ENCODE results near the gene CORO1A.
"Not testable (repeated sequence)": the region's sequence is repeated elsewhere in the genome, so short reads cannot be mapped to it uniquely, and the experiment has no call there.

The CORO1A gene

GRCh38 chr16:30205541-30206236, 22.3 kb downstream of the CORO1A start:
- not testable (repeated sequence) for DNase-seq (ENCODE audit: low spot score)

DNA sequence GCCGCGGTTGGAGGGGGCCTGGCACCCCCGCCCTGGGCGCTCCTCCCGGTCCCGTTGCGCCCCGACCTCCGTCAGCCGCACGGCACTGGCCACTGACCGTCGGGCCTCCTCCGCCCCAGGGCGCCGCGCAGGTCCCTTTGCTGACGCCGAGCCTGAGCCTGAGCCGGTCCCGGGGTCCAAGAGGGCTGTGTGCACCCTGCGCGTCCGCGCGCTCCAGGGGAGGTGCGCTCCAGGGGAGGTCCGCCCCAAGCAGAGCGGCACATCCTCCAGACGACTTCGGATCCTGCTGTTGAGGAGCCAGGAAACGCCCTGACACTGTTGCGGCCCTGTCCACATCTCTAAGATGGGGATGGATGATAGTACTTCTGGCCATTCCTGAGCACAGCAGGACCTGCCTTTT, 22.9 kb downstream of the CORO1A start:
- not testable (repeated sequence) for DNase-seq (ENCODE audit: low spot score)

DNA sequence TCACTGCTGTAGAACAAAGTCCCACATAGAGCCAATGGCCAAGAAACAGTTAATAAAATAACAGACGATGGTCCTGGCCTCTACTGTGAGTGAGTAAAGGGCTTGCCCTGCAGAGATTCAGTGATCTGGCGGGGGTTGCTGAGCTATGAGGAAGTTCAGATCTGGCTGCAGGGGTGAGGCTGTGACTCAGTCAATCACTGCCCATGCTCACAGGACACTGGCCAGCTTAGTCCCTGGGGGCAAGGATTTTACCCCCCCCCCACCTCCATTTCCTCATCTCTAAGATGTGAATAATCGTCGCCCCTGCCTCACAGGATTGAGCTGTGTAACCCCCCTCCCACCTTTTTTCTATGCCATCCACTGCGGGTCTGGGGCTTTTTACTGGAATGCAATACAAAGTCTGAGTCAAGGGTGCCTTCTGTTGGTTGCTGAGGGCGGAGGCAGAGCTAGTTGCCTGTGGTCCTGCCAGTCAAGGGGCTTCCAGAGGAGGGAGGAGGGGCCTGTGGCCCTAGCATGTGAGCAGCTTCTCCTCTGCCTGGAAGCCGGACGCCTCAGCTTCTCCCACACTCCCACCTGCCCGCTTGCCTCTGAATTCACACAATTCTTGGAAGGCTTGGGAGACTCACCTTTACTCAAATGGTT, 23.8 kb downstream of the CORO1A start:
- DNase-seq (ENCODE audit: low spot score) = not testable (repeated sequence)

DNA sequence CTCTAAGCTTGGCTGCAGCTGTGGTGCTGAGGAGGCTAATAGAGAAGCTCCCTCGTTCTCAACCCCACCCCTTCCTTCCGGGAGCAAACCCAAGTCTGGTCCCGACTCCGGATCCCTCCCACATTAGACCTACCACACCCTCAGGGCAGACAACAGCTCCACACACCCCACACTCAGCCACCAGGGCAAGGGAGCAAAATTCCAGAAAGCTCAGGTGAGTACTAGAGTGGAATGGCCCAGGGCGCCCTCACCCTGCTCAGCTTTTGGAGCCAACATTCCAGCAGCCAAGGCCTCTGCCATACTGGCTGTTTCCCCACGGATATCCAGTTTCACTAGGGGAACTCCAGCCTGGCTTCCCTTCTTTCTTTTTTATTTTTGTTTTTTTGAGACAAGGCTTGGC, 25.6 kb downstream of the CORO1A start:
- DNase-seq (ENCODE audit: low spot score) = not testable (repeated sequence)

DNA sequence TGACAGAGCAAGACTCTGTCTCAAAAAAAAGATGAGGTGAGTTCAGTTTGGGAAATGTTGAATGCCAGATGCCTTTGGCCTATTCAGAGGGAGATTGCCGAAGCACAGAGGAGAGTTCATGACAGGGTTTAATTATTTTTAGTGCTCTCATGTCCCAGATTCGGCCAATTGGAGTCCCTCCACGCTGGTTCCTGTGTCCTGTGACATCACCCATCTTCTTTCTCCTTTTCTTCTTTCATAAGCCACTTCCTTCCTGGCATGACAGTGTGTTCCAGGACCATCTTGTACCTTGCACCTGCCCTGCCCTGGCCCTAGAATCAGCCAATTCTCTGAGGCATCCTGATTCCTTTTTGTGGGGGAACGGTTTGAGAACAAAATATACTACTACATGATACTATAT, 28.0 kb downstream of the CORO1A start:
- not testable (repeated sequence) for DNase-seq (ENCODE audit: low spot score)

- DNase-seq (ENCODE audit: low spot score) = not testable (repeated sequence)
Observed at GRCh38 chr16:30217082-30217481, 33.7 kb downstream of the CORO1A start.

All from RKO (cell line).